Smooth muscle cell (in vitro differentiated cells): ENCODE results near the gene IQUB. TPM values are rescaled to one million over a fixed set of nuclear protein-coding genes. Genes with fewer than 3 reads are reported as not detected.
"Not testable (repeated sequence)": the region's sequence is repeated elsewhere in the genome, so short reads cannot be mapped to it uniquely, and the experiment has no call there.

Source experiments
- DNase-seq: peaks from one replicate; lab custom pipeline; 2025; ENCODE audit not compliant: unreplicated experiment; lab: John Stamatoyannopoulos, UW
- H2AFZ ChIP-seq: fragments of 200-600 bp; sonication (generic); 2 replicates; pipeline ENCODE4 v1.6.0; 2016; ENCODE audit warnings: antibody characterized with exemption, low read depth, mild to moderate bottlenecking
- H3F3A ChIP-seq: fragments of 200-600 bp; sonication (generic); 2 replicates; pipeline ENCODE4 v1.6.0; 2017; ENCODE audit warnings: antibody characterized with exemption, low read depth
- H3K27ac ChIP-seq: fragments of 200-600 bp; sonication (generic); 2 replicates; pipeline ENCODE4 v1.5.1; 2016; ENCODE audit warnings: low read depth, mild to moderate bottlenecking
- H3K27me3 ChIP-seq: fragments of 200-600 bp; sonication (generic); 2 replicates; pipeline ENCODE4 v1.6.1; 2016; ENCODE audit warnings: low read depth, mild to moderate bottlenecking
- H3K36me3 ChIP-seq: fragments of 200-600 bp; sonication (generic); 2 replicates; pipeline ENCODE4 v1.5.1; 2016; ENCODE audit warnings: low read depth
- H3K4me1 ChIP-seq: fragments of 200-600 bp; sonication (generic); 2 replicates; pipeline ENCODE4 v1.5.1; 2016; ENCODE audit warnings: low read depth
- H3K4me2 ChIP-seq: fragments of 200-600 bp; sonication (generic); 2 replicates; pipeline ENCODE4 v1.6.0; 2016; ENCODE audit warnings: mild to moderate bottlenecking
- H3K4me3 ChIP-seq: fragments of 200-600 bp; sonication (generic); 2 replicates; pipeline ENCODE4 v1.5.1; 2016; ENCODE audit warnings: mild to moderate bottlenecking
- H3K79me2 ChIP-seq: fragments of 200-600 bp; sonication (generic); 2 replicates; pipeline ENCODE4 v1.6.0; 2016; ENCODE audit warnings: low read depth, mild to moderate bottlenecking
- H3K9ac ChIP-seq: fragments of 200-600 bp; sonication (generic); 2 replicates; pipeline ENCODE4 v1.6.0; 2016; ENCODE audit warnings: low read depth
- H3K9me3 ChIP-seq: fragments of 200-600 bp; sonication (generic); replicated peaks from 2 replicates; pipeline ENCODE4 v1.5.1; 2016; ENCODE audit warnings: low read depth
- H4K20me1 ChIP-seq: fragments of 200-600 bp; sonication (generic); 2 replicates; pipeline ENCODE4 v1.6.0; 2016; ENCODE audit warnings: low read depth
- WGBS: methylation state at CpG from one replicate; pipeline ENCODE4 v1.1.7; 2016; ENCODE audit warnings: low lambda C conversion rate; 5-methylcytosine and 5-hydroxymethylcytosine counted together
- polyA plus RNA-seq: library from polyadenylated mRNA; unstranded; fragments of >200 nt; fragmentation: Nextera tagmentation; extraction: Ambion mirVana; gene quantifications from 2 replicates; pipeline ENCODE4 v1.2.1, GENCODE V29; 2016
- small RNA-seq: library from RNA; depleted of rRNA; stranded (forward); fragments of <200 nt; gene quantifications from one replicate; pipeline ENCODE3, GENCODE V24; 2014
- total RNA-seq: library from RNA; depleted of rRNA; stranded (reverse); fragments of >200 nt; gene quantifications from 2 replicates; pipeline ENCODE4 v1.2.3, GENCODE V29; 2014
- TF ChIP-seq, protein P1 (sequence below): fragments of 200-600 bp; sonication (generic); IDR thresholded peaks from 2 replicates; pipeline ENCODE4 v1.5.1; 2017; ENCODE audit warnings: borderline replicate concordance, mild to moderate bottlenecking, antibody characterized with exemption; ENCODE audit not compliant: insufficient read depth, poor library complexity, severe bottlenecking

The IQUB gene
- total and polyA plus RNA-seq, 2 experiments from 2014 or later: 0.58 to 2.1 TPM

DNA sequence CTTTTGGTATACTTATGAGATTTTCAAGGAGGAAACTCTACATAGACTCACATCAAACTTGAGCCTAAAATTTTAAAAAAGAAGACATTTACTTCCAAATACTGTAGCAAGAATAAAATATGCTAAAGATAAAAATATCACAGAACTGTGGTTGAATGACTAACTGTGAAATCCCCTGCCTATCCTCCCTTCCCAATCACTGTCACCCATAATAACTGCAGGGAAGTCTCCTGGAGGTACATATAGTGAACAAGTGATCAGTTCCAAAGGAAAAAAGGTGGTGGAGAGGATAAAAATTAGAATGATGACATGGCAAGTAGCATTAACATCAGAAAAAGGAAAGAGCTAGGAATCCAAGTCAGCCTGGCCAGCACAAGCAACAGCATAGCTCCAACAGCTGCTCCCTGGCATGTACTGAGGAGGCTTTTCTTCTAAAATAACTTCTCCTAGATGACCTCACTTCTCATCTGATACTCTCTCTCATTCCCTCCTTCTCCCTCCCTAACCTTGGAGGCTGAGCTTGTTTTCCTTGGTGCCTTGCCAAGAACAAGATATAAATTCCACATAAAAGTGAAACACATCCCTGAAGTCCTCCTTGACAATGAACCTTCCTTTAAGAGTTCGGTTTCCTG, 124.0 kb downstream of the IQUB start:
- peak overlapping the region; percentile 32 for H2AFZ ChIP-seq

GRCh38 chr7:123407951-123408350, 126.4 kb downstream of the IQUB start:
- not testable (repeated sequence) for H2AFZ ChIP-seq, H3K27ac ChIP-seq
- WGBS: 92% methylated on average over 4 of the region's 4 CpGs

More for the DNA sequence above, 124.0 kb downstream of the IQUB start:
- TF ChIP-seq, protein P1, sequence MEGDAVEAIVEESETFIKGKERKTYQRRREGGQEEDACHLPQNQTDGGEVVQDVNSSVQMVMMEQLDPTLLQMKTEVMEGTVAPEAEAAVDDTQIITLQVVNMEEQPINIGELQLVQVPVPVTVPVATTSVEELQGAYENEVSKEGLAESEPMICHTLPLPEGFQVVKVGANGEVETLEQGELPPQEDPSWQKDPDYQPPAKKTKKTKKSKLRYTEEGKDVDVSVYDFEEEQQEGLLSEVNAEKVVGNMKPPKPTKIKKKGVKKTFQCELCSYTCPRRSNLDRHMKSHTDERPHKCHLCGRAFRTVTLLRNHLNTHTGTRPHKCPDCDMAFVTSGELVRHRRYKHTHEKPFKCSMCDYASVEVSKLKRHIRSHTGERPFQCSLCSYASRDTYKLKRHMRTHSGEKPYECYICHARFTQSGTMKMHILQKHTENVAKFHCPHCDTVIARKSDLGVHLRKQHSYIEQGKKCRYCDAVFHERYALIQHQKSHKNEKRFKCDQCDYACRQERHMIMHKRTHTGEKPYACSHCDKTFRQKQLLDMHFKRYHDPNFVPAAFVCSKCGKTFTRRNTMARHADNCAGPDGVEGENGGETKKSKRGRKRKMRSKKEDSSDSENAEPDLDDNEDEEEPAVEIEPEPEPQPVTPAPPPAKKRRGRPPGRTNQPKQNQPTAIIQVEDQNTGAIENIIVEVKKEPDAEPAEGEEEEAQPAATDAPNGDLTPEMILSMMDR: no peak
- Histone ChIP-seq H3K9me3 (no peaks in the 10 kb centered on the region), H3K4me1 (no peaks in the 10 kb centered on the region), H3K27me3 (no peaks in the 10 kb centered on the region), H3F3A (no peaks in the 10 kb centered on the region), H3K4me3 (no peak overlapping the region), H3K4me2 (peak overlapping the region; percentile 37), H3K27ac (peak overlapping the region; percentile 34), H3K9ac (no peak overlapping the region), H3K79me2 (no peaks in the 10 kb centered on the region), H3K36me3 (no peaks in the 10 kb centered on the region), H4K20me1 (no peaks in the 10 kb centered on the region)
- DNase-seq: no peak
- 55% methylated on average over 1 of the region's 1 CpG for whole genome bisulfite sequencing

More at GRCh38 chr7:123407951-123408350, 126.4 kb downstream of the IQUB start:
- DNase-seq, H3K36me3 ChIP-seq, H3F3A ChIP-seq, H4K20me1 ChIP-seq, H3K79me2 ChIP-seq, H3K9ac ChIP-seq, H3K9me3 ChIP-seq, H3K4me3 ChIP-seq, H3K27me3 ChIP-seq, H3K4me2 ChIP-seq, H3K4me1 ChIP-seq: not testable (repeated sequence)

Small RNA genes within 50 kb of the gene (small RNA-seq; reads per million reads assigned to genes)
- not detected for gene RNU6-296P

Other genes starting within 250 kb of the IQUB start
- gene NDUFA5, start 23.2 kb upstream of the IQUB start, total RNA-seq: 75.5 and 94.9 TPM in 2 replicates
- gene NDUFA5, start 23.2 kb upstream of the IQUB start, polyA plus RNA-seq: 94.0 and 108 TPM in 2 replicates
- not detected in 2 replicates for gene ASB15, start 67.2 kb upstream of the IQUB start, total RNA-seq
- gene ASB15, start 67.2 kb upstream of the IQUB start, polyA plus RNA-seq: 0.07 and 0.20 TPM in 2 replicates
- not detected in 2 replicates for gene LMOD2, start 121.3 kb upstream of the IQUB start, total RNA-seq
- gene LMOD2, start 121.3 kb upstream of the IQUB start, polyA plus RNA-seq: 0.10 TPM in 1 of 2 replicates, not detected in the other
- gene WASL, start 214.4 kb upstream of the IQUB start, total RNA-seq: 32.0 and 35.3 TPM in 2 replicates
- gene WASL, start 214.4 kb upstream of the IQUB start, polyA plus RNA-seq: 22.7 and 25.7 TPM in 2 replicates